ENCODE results near the gene SLC2A6.
"Not testable (repeated sequence)": the region's sequence is repeated elsewhere in the genome, so short reads cannot be mapped to it uniquely, and the experiment has no call there.

SLC2A6 gene

GRCh38 chr9:133454943-133455673 is 23.8 kb downstream of the SLC2A6 start:
- TF ChIP-seq ZFX (IDR thresholded peaks at IDR 0.05; ENCODE audit: borderline replicate concordance): no peak
- no peak for TF ChIP-seq CTCF (IDR thresholded peaks at IDR 0.05)
- H3K27ac ChIP-seq: no peak overlapping the region

GRCh38 chr9:133454325-133454724 is 24.6 kb downstream of the SLC2A6 start:
- no peak overlapping the region for H3K27ac ChIP-seq
- TF ChIP-seq CTCF (IDR thresholded peaks at IDR 0.05): no peak
- no peak for TF ChIP-seq ZFX (IDR thresholded peaks at IDR 0.05; ENCODE audit: borderline replicate concordance)

GRCh38 chr9:133453651-133454050 is 25.2 kb downstream of the SLC2A6 start:
- no peak for TF ChIP-seq CTCF (IDR thresholded peaks at IDR 0.05)
- no peak for TF ChIP-seq ZFX (IDR thresholded peaks at IDR 0.05; ENCODE audit: borderline replicate concordance)
- H3K27ac ChIP-seq: no peak overlapping the region

- TF ChIP-seq CTCF (IDR thresholded peaks at IDR 0.05) (no peak), ZFX (IDR thresholded peaks at IDR 0.05; ENCODE audit: borderline replicate concordance) (no peak)
- H3K27ac ChIP-seq: no peak overlapping the region
These were observed 26.3 kb downstream of the SLC2A6 start for GRCh38 chr9:133452562-133452961.

- not testable (repeated sequence) for H3K27ac ChIP-seq
These were observed 27.0 kb downstream of the SLC2A6 start for GRCh38 chr9:133451865-133452264.

GRCh38 chr9:133449760-133450159 is 29.1 kb downstream of the SLC2A6 start:
- H3K27ac ChIP-seq: no peak overlapping the region

GRCh38 chr9:133448487-133448972 is 30.4 kb downstream of the SLC2A6 start:
- H3K27ac ChIP-seq: no peak overlapping the region
- TF ChIP-seq CTCF (IDR thresholded peaks at IDR 0.05): no peak
- no peak for TF ChIP-seq ZFX (IDR thresholded peaks at IDR 0.05; ENCODE audit: borderline replicate concordance)

More at GRCh38 chr9:133449760-133450159, 29.1 kb downstream of the SLC2A6 start:
- no peak for TF ChIP-seq CTCF (IDR thresholded peaks at IDR 0.05)
- TF ChIP-seq ZFX (IDR thresholded peaks at IDR 0.05; ENCODE audit: borderline replicate concordance): no peak
